Stromal cell of bone marrow (primary cell): Measurements from ENCODE around the gene HTR3E.
A peak's percentile ranks its signal among the peaks of the same experiment; 100 is the strongest.
"Not testable (repeated sequence)": the region's sequence is repeated elsewhere in the genome, so short reads cannot be mapped to it uniquely, and the experiment has no call there.

Source experiments
- DNase-seq: peaks from one replicate; pipeline ENCODE4 v3.0.0-alpha.2; 2012; ENCODE audit warnings: low read depth

The HTR3E gene, protein sequence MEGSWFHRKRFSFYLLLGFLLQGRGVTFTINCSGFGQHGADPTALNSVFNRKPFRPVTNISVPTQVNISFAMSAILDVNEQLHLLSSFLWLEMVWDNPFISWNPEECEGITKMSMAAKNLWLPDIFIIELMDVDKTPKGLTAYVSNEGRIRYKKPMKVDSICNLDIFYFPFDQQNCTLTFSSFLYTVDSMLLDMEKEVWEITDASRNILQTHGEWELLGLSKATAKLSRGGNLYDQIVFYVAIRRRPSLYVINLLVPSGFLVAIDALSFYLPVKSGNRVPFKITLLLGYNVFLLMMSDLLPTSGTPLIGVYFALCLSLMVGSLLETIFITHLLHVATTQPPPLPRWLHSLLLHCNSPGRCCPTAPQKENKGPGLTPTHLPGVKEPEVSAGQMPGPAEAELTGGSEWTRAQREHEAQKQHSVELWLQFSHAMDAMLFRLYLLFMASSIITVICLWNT

DNA sequence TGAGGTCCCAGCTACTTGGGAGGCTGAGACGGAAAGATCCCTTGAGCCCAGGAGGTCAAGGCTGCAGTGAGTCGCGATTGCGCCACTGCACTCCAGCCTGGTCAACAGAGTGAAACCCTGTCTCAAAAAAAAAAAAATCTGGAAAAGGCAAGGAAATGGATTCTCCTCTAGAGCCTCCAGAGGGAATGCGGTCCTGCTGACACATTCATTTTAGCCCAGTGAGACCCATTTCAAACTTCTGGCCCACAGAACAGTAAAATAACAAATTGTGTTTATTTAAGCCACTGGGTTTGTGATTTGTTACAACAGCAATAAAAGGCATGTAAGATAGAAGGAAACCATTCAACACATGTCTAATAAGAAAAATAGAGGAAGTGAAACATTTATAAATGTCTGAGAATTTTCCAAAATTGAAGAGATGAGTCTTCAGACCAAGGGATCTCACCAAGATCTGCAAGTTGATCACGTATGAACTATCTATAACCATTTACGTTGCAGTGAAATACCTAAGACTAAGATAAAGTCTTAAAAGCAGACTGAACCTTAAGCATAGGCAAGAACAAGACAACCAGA, at the start of gene HTR3E:
Gene HTR3E (plus strand): TSS at position 254 of the 573 bp plus-strand sequence. CDS start 466 bp downstream, outside the sequence.
- DNase-seq: peak; percentile 57

DNA sequence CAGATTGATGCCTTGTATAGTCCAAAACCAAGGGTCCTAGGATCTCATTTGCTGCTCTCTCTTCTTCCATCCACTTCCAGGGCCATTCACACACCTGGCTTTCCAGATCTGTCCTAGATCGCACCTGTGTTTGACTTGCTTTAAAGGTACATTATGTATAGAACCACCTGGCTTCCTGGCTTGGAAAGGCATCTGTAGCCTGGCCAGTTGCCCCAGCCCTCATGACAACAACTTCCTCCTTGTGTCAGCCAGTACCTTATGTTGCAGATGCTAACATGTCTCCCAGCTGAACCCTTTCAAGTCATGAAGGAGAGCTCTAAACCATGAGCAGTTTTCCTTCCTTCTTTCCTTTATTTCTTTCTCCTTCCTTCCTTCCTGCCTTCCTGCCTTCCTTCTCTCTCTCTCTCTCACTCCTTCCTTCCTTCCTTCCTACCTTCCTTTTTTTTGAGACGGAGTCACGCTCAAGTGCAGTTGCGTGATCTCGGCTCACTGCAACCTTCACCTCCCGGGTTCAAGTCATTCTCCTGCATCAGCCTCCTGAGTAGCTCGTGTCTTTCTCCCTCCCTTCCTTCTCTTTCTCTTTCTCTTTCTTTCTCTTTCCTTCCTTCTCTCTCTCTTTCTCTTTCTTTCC, 46.5 kb upstream of the HTR3E start:
- DNase-seq: no peak

DNA sequence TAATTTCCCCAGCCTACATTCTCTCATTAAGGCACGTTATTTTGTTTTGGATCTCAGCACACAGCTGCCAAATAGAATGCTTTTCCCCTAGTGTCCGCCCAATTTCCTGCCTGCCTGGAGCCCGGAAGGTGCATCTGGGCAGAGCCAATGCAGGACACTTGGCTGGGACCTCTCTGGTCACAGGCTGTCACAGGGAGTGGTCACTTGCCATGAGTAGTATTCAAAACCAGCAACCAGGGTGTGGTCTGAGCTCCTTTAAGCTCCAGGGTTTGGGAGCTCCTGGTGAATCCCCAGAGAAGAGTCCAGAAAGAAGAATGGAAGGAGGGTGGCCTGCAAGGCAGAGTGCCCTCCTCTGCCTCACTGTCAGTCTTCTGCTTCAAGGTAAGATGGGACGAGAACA, 44.1 kb upstream of the HTR3E start, which contains the start of gene HTR3C:
Gene HTR3C (plus strand): TSS at position 281 of the 400 bp plus-strand sequence. CDS start 34 bp downstream, at position 315.
- no peak for DNase-seq

DNA sequence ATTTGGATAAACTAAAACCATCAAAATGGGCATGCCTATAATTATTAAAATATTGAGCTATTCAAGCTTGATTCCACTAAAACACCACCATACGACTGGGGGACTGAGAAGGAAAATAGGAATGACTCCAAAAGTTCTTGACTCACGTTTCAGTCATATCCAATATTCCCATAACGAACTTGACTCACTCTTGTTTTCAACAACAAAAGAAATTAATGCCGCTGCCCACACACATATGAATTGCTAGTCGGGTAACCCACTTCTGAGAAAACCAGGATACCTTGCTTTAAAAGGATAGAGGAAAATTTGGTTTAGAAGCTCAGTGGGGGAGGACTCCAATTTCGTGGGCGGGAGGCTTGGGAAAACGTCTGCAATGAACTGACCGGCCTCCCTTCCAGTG, 38.8 kb upstream of the HTR3E start:
- DNase-seq: peak; percentile 59

DNA sequence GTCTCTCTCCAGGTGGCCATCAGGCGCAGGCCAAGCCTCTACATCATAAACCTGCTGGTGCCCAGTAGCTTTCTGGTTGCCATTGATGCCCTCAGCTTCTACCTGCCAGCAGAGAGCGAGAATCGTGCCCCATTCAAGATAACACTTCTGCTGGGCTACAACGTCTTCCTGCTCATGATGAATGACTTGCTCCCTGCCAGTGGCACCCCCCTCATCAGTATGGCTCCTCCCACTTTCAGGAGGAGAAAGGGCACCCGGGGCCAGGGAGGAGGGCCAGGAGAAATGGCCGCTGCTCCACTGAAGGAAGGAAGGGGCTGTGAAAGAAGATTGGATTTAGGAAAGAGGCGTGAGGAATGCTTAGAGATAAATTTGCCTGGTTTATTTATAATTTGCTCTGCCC, 37.4 kb upstream of the HTR3E start:
- no peak for DNase-seq

DNA sequence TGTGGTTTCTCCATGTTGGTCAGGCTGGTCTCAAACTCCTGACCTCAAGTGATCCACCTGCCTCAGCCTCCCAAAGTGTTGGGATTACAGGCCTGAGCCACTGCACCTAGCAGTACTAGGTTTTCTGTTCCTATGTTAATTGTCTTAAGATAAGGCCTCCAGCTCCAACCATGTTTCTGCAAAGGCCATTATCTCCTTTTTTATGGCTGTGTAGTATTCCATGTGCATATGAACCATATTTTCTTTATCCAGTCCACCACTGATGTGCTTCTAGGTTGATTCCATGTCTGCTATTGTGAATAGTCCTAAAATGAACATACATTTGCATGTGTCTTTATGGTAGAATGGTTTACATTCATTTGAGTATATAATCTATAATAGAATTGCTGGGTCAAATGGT, 34.2 kb upstream of the HTR3E start:
- DNase-seq: no peak

DNA sequence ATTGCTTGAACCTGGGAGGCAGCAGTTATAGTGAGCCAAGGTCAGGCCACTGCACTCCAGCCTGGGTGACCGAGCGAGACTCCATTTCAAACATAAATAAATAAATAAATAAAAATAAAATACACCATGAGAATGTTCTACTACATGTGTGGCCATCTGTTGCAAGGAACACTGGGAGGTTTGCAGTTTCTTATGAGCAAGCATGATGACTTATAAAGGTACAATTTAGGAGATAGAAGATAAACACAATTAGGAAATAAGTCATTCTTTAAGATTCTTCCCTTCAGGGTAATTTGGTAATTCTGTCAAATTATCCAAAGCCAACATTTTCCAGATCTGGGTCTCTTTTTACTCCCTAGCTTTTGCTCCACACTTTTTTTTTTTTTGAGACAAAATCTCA, 30.7 kb upstream of the HTR3E start:
- DNase-seq: no peak

DNA sequence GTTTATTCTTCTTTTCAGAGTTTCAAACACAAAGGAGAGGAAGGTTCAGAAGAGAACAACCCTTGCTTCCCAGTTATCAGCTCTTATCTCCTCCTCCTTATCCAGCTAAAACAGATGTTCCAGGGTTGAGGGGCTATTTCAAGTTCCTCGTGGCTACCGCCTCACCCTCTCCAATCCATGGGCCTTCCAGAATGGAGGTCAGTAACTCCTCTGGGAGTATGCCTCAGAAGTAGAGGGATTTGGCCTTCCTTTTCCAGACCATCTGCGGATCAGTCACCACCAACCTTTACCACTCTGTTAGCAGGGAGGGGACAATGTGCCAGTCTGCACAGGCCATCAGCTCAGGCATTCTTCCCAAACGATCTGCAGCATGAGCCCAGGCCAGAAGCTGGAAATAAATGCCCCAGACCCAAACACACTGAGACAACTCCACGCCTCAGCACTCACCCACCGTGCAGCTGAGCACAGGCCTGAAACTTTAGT, 29.2 kb upstream of the HTR3E start:
- DNase-seq: no peak

DNA sequence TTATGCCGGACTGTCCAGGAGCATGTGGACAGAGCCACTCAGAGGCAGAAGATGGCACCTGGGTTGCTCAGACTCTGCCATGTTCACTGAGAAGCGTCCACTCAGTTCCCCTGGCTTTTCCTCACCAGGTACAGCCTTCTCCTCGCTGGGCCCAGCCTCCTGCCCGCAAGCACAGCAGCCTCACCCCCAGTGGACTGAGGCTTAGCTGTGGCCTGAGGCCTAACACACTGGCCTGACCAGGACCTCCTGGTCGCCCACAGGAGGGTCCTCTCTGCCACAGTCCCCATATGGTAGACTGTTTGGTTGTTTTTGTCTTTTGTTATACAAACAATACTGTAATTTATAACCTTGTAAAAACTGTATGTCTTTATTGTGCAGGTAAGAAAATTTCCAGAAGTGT, 28.5 kb upstream of the HTR3E start:
- no peak for DNase-seq

DNA sequence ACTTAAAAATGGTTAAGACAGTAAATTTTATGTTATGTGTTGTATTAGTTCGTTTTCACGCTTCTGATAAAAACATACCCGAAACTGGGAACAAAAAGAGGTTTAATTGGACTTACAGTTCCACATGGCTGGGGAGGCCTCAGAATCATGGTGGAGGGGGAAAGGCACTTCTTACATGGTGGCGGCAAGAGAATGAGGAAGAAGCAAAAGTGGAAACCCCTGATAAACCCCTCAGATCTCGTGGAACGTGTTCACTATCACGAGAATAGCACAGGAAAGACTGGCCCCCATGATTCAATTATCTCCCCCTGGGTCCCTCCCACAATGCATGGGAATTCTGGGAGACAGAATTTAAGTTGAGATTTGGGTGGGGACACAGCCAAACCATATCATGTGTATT, 25.7 kb upstream of the HTR3E start:
- not testable (repeated sequence) for DNase-seq

DNA sequence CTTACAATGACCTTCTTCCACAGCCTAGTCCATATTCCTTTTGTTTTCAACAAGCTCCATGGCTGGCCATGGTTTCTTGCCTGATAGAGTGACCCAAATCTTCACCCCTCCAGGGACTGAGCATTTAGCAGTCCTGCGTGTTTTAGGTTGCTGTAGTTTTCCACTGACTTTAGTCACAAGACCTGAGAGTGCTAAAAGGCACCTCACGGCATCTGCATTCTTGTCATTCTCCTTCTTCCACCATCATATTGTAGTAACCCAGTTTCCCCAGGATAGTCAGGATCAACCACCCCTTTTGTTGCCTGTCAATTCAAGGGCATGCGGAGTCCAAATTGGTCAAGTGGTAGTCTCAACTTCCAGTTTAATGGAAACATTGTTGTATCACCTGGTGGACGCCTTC, 23.2 kb upstream of the HTR3E start:
- DNase-seq: no peak

DNA sequence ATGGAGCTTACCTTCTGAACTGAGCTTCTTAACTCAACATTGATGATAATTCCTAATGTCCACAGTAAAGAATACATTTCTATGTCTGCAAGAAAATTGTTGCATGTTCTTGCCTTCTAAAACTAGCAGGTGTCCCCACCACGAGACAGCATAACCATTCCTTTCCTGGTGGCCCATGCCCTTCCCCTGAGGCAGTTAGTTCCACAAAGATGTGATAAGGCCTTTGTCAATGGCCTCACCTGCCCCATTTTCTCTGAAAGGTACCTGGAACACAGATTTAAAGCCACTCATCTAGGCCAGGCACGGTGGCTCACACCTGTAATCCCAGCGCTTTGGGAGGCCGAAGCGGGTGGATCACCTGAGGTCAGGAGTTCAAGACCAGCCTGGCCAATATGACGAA, 21.0 kb upstream of the HTR3E start:
- DNase-seq: no peak

DNA sequence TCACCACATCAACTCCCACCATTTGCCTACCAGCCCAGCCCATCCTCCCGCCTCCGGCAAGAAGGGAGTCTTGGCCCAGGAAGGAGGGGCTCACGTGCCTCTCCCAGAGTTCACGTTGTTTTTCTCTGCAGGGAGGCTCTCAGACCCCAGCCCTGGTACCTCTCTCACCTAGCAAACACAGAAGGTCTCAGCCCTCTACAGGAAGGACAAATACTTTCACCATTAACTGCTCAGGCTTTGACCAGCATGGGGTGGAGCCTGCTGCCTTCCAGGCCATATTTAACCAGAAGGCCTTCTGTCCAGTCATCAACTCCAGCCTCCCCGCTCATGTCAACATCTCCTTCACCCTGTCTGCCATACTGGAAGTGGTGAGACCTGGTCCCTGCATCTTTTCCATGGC, 19.0 kb upstream of the HTR3E start:
- no peak for DNase-seq

DNA sequence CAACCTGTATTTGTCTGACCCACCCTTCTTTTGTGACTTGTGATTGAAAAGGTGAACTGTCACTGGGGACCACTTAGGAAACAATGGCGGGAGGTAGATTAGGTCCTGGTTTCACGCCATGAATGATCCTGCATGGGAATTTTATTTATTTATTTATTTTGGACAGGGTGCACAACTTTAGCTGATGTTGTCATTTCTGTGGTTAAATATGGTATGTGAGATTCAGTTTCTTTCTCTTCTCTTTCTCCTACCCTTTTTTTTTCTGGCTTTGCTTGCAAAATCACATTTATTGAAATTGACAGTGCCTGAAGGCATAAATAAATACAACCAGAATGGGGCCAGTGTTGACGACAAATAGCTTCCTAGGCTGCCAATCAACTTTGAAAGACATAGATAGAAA, 18.0 kb upstream of the HTR3E start:
- DNase-seq: peak; percentile 7

DNA sequence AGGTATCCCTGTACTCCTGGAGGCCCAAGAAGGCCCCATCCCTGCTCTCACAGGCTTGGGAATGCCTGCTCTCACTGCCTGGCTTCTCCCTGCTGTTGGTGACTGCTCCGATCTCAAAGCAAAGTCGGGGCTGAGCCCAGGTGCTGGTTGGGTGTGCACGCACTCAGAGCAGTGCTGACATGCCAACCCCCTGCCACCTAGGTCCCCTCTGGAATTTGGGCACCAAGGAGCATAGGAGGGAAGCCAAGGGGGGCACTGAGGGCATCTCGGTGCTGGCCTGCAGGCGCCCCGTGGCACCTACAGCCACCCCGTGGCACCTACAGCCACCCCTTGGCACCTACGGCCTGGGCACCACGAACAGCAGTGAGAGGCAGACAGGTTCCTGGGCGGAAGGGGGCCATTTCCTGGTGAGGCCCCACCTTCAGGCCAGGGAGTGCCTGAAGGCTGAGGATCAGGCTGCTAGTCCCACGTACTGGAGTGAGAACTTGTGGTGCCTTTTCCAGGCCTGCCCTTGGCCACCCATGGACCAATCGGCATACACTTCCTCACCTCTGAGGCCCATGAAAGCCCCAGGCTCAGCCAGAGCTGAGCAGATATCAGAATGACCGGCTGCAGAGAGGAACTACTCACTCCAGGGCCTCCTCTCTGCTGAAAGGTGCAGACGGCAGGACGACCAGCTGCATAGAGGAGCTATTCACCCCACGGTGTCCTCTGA, 15.6 kb upstream of the HTR3E start:
- no peak for DNase-seq

DNA sequence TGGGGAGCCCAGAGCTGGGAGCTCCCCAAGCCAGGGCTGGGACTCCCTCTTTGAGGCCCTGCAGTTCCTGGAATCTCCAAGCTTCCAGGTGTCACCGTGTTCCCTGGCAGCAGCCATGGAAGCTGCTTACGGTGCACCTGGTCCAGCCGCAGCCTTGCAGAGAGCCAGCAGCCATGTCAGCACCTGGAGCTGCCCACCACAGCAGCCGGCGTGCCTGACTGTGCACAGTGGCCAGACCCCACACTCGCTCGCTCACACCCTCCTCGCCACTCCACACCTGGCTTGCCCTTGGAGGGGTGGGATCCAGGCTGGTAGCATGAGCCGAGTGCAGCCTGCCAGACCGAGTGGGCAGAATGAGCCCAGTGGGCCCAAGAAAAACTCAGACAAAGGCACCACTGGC, 14.8 kb upstream of the HTR3E start:
- DNase-seq: no peak

DNA sequence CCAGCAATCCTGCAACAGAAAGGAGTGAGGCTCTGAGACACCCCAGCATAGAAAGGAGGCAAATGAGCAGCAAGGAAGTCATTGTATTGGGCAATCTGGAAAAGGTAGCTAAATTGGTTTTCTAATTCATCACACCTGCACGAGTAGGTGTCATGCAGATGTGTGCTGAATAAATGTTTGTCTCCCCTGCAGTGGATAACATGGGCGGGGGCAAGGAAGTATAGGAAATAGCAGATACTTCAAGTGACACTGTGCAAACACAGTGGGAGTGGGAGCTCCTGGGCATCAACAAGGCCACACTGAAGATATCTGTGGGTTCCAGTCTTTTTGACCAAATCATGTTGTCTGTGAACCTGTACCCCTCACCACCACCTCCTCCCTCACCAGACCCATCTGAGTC, 14.4 kb upstream of the HTR3E start:
- DNase-seq: no peak

DNA sequence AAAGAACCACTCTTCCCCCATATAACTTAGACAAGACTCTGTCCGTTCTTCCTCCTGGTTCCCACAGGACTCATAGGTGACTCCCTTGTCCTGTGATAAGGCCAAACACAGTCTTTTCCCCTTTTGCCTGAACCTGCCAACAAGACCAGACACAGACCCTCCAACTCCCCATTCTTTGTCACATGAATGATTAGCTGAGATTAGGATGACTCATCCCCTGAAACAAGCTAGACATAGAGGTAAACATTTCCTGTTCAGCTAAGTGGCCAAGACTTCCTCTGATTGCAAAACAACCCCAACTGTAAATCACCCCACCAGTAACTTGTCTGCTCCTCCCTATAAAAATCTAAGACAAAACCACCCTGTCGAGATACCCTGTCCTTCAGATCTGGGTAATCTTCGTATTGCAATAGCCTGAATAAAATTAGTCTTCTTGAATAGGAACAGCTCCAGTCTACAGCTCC, 11.4 kb upstream of the HTR3E start:
- no peak for DNase-seq

DNA sequence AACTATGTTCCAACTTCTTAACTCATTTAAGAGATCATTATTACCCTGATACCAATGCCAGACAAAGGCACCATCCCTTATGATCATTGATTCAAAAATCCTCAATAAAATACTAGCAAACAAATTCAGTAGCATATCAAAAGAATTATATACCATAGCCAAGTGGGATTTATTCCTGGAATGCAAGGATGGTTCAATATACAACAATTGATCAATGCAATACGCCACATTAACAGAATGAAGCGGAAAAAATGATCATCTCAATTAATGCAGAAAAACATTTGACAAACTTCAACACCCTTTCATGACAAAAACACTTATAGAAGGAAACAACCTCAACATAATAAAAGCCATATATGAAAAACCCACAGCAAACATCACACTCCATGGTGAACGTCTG, 4.7 kb upstream of the HTR3E start:
- no peak for DNase-seq

DNA sequence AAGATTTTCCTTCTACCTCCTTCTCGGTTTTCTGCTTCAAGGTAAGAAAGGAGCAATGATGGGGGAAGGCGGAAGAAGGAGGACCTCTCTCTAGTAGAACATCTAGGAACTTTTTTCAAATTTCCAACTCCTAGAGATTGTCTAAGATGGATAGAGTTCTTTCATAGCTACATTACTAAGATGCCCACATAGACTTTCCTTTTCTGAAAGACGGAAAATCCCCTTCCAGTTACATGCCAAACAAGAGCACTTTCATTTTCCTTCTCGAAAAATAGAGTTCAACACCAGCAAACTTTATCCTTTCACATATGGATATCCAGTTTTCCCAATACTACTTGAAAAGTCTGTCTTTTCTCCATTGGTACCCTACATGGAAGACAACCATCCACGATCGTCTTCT, 692 bp downstream of the HTR3E start:
- no peak for DNase-seq

DNA sequence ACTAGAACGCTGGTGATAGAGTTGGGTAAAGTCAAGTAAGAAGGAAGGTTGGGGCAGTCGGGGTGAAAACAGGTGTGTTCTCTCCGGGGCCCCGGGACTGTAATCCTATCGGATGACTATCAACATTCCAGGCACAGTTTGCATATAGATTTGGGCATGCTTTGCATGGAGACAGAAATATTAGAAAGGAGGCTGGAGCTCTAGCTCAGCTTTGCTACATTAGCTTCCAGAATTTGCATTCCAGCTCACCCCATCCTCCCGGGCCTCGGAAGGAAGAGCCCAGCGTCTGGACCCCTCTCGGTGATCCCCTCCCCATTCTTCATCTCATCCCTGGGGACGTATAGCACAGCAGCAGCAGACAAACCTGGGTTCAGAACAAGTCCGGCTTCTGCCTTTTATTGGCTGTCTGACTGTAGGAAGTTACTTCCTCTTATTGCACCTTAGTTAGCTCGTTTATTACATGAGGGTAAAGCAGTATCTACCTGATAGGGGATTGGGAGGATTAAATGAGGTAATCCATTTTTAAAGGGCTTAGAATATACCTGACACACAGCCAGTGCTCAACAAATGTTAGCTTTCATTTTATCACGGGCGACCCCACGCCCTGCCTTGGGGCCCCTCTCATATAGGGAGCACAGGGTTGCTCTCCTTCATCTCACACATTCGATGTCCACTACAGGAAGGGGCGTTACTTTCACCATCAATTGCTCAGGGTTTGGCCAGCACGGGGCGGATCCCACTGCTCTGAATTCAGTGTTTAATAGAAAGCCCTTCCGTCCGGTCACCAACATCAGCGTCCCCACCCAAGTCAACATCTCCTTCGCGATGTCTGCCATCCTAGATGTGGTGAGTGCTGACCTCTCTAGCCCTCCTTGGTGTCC, 3.2 kb downstream of the HTR3E start:
- no peak for DNase-seq
